NCI-H82 treated with DMSO at 0.1 percent for 48 hours (cell line): Measurements from ENCODE around the gene RAB7A.

Experiments
- DNase-seq: peaks from one replicate; lab custom pipeline; 2025; ENCODE audit not compliant: unreplicated experiment; lab: John Stamatoyannopoulos, UW

RAB7A gene

GRCh38 chr3:128787256-128788253, 61.6 kb downstream of the RAB7A start:
- no peak for DNase-seq

GRCh38 chr3:128788268-128788869, 62.4 kb downstream of the RAB7A start:
- DNase-seq: no peak

- DNase-seq: no peak
These were observed 68.2 kb downstream of the RAB7A start for GRCh38 chr3:128794067-128794768.

- DNase-seq: peak; percentile 75
These were observed 69.0 kb downstream of the RAB7A start for GRCh38 chr3:128794770-128795649.

- no peak for DNase-seq
These were observed 73.7 kb downstream of the RAB7A start for GRCh38 chr3:128799653-128800052.

- no peak for DNase-seq
These were observed 74.5 kb downstream of the RAB7A start for GRCh38 chr3:128800241-128801187.

GRCh38 chr3:128801779-128802380, 75.9 kb downstream of the RAB7A start:
- no peak for DNase-seq

- DNase-seq: no peak
These were observed 77.3 kb downstream of the RAB7A start for GRCh38 chr3:128803307-128803706.

GRCh38 chr3:128804017-128804810, 78.2 kb downstream of the RAB7A start:
- DNase-seq: no peak

- no peak for DNase-seq
These were observed 78.8 kb downstream of the RAB7A start for GRCh38 chr3:128804811-128805155.

GRCh38 chr3:128805772-128806171, 79.8 kb downstream of the RAB7A start:
- DNase-seq: no peak

GRCh38 chr3:128806588-128806987, 80.6 kb downstream of the RAB7A start:
- no peak for DNase-seq

- DNase-seq: no peak
These were observed 81.3 kb downstream of the RAB7A start for GRCh38 chr3:128807186-128807830.

GRCh38 chr3:128808672-128809071, 82.7 kb downstream of the RAB7A start:
- DNase-seq: no peak

- DNase-seq: no peak
These were observed 87.1 kb downstream of the RAB7A start for GRCh38 chr3:128813097-128813496.

- no peak for DNase-seq
These were observed 88.1 kb downstream of the RAB7A start for GRCh38 chr3:128814060-128814459.

GRCh38 chr3:128814519-128815317, 88.7 kb downstream of the RAB7A start:
- no peak for DNase-seq
